ENCODE measurements around the gene FADS2. TPM values are rescaled to one million over a fixed set of nuclear protein-coding genes. Genes with fewer than 3 reads are reported as not detected.

The FADS2 gene
- total RNA-seq, 1 experiment from 2014 or later, result 423 TPM

- no peak for TF ChIP-seq GABPB1 (CRISPR knock-in tag; IDR thresholded peaks at IDR 0.05)
- TF ChIP-seq ZBTB21 (CRISPR knock-in tag; IDR thresholded peaks at IDR 0.05; ENCODE audit: borderline replicate concordance), result no peak
- TF ChIP-seq IRF1 (CRISPR knock-in tag; IDR thresholded peaks at IDR 0.05), result no peak
- H3K4me1 Mint-ChIP-seq, result peaks cover 8% of the 10 kb centered on the region
- ATAC-seq (no peak), DNase-seq (ENCODE audit: low spot score) (no peak)
- ChIA-PET CTCF (no interaction called here), POLR2A (no interaction called here)
- no peaks in the 10 kb centered on the region; the same call in 1 of the 2 replicates for H3K36me3 Mint-ChIP-seq
- 0 out of 2 replicates have a peak, but pooled peaks cover 4% of the 10 kb centered on the region for H3K27me3 Mint-ChIP-seq (ENCODE audit: low read depth)
- no peak overlapping the region for H3K27ac Mint-ChIP-seq
- H3K9me3 Mint-ChIP-seq, result no peaks in the 10 kb centered on the region; the same call in 1 of the 2 replicates
- H3K4me3 Mint-ChIP-seq, result no peak overlapping the region
Measured at GRCh38 chr11:61887839-61888494, 59.9 kb downstream of the FADS2 start.

GRCh38 chr11:61888590-61888989, 60.5 kb downstream of the FADS2 start:
- no peaks in the 10 kb centered on the region; the same call in 1 of the 2 replicates for H3K9me3 Mint-ChIP-seq
- TF ChIP-seq CTCF (IDR thresholded peaks at IDR 0.05) (no peak), TEAD1 (CRISPR knock-in tag; IDR thresholded peaks at IDR 0.05) (no peak), IRF1 (CRISPR knock-in tag; IDR thresholded peaks at IDR 0.05) (no peak), ZBTB21 (CRISPR knock-in tag; IDR thresholded peaks at IDR 0.05; ENCODE audit: borderline replicate concordance) (no peak), ZNF219 (CRISPR knock-in tag; IDR thresholded peaks at IDR 0.05; ENCODE audit: borderline replicate concordance) (no peak)
- no peaks in the 10 kb centered on the region; the same call in 1 of the 2 replicates for H3K36me3 Mint-ChIP-seq
- H3K4me3 Mint-ChIP-seq, result no peak overlapping the region
- 0 out of 2 replicates have a peak, but pooled peaks cover 4% of the 10 kb centered on the region for H3K27me3 Mint-ChIP-seq (ENCODE audit: low read depth)
- POLR2A ChIA-PET, result no interaction called here
- no peak overlapping the region for H3K27ac Mint-ChIP-seq
- CTCF ChIA-PET, result interaction anchor here (1.5 kb wide), 1 partner anchor 9 kb away, joined by 3 read pairs; no protein-coding TSS in a partner anchor
- peaks cover 8% of the 10 kb centered on the region for H3K4me1 Mint-ChIP-seq
- ATAC-seq (no peak), DNase-seq (ENCODE audit: low spot score) (no peak)

GRCh38 chr11:61889831-61890230, 61.7 kb downstream of the FADS2 start:
- H3K9me3 Mint-ChIP-seq, result no peaks in the 10 kb centered on the region; the same call in 1 of the 2 replicates
- POLR2A ChIA-PET, result interaction anchor here (1.0 to 1.5 kb wide), 2 partner anchors 8 to 18 kb away, joined by 3 to 4 read pairs; no protein-coding TSS in a partner anchor

More at GRCh38 chr11:61889831-61890230, 61.7 kb downstream of the FADS2 start:
- H3K27ac Mint-ChIP-seq, result no peak overlapping the region
- H3K27me3 Mint-ChIP-seq (ENCODE audit: low read depth), result 0 out of 2 replicates have a peak, but pooled peaks cover 4% of the 10 kb centered on the region
- DNase-seq (ENCODE audit: low spot score) (no peak), ATAC-seq (no peak)
- CTCF ChIA-PET, result interaction anchor here (1.0 to 2.5 kb wide), 5 partner anchors 8 to 192 kb away, joined by 3 to 7 read pairs (median 4); no protein-coding TSS in a partner anchor
- no peak overlapping the region; the same call in 1 of the 2 replicates for H3K4me3 Mint-ChIP-seq
- H3K36me3 Mint-ChIP-seq, result no peaks in the 10 kb centered on the region; the same call in 1 of the 2 replicates
- no peak for TF ChIP-seq NFE2L1 (CRISPR knock-in tag; IDR thresholded peaks at IDR 0.05)
- no peak for TF ChIP-seq E2F5 (CRISPR knock-in tag; IDR thresholded peaks at IDR 0.05)
- TF ChIP-seq IRF1 (CRISPR knock-in tag; IDR thresholded peaks at IDR 0.05), result no peak
- TF ChIP-seq TCF7 (CRISPR knock-in tag; IDR thresholded peaks at IDR 0.05; ENCODE audit: low read depth), result no peak
- TF ChIP-seq IRF2 (CRISPR knock-in tag; IDR thresholded peaks at IDR 0.05; ENCODE audit: borderline replicate concordance, low read depth), result no peak
- no peak for TF ChIP-seq SMAD3 (CRISPR knock-in tag; IDR thresholded peaks at IDR 0.05; ENCODE audit: borderline replicate concordance)
- TF ChIP-seq ELF4 (CRISPR knock-in tag; IDR thresholded peaks at IDR 0.05; ENCODE audit: low read depth), result no peak
- no peak for TF ChIP-seq SMAD4 (CRISPR knock-in tag; IDR thresholded peaks at IDR 0.05)
- TF ChIP-seq ATF1 (CRISPR knock-in tag; IDR thresholded peaks at IDR 0.05), result no peak
- TF ChIP-seq OVOL2 (CRISPR knock-in tag; IDR thresholded peaks at IDR 0.05; ENCODE audit: borderline replicate concordance), result no peak
- no peak for TF ChIP-seq FOXJ3 (CRISPR knock-in tag; IDR thresholded peaks at IDR 0.05; ENCODE audit: borderline replicate concordance)
- H3K4me1 Mint-ChIP-seq, result peaks cover 3% of the 10 kb centered on the region

All from WTC11 (cell line).